H9 (cell line): Measurements from ENCODE around the gene NPAS2. TPM values are rescaled to one million over a fixed set of nuclear protein-coding genes. Genes with fewer than 3 reads are reported as not detected.

Experiments
- DNase-seq: peaks from one replicate; pipeline ENCODE4 v3.0.0-alpha.2; 2017
- H2AFZ ChIP-seq: one replicate; pipeline ENCODE4 v1.6.1; 2013; ENCODE audit warnings: mild to moderate bottlenecking, low read length, control low read depth, moderate library complexity
- H2AK5ac ChIP-seq: 2 replicates; pipeline ENCODE4 v1.6.1; 2013; ENCODE audit warnings: low read length, control low read depth, mixed read lengths; ENCODE audit not compliant: insufficient read length
- H2BK120ac ChIP-seq: one replicate; pipeline ENCODE4 v1.6.1; 2013; ENCODE audit warnings: low read depth, mild to moderate bottlenecking, low read length, control low read depth, inconsistent platforms; ENCODE audit not compliant: poor library complexity, severe bottlenecking
- H2BK12ac ChIP-seq: 2 replicates; pipeline ENCODE4 v1.6.1; 2013; ENCODE audit warnings: low read length, control low read depth, mixed read lengths, low read depth; ENCODE audit not compliant: insufficient read length
- H2BK15ac ChIP-seq: 2 replicates; pipeline ENCODE4 v1.6.1; 2013; ENCODE audit warnings: low read depth, low read length, control low read depth
- H2BK20ac ChIP-seq: one replicate; pipeline ENCODE4 v1.6.1; 2013; ENCODE audit warnings: low read depth, mild to moderate bottlenecking, low read length, control low read depth, inconsistent platforms; ENCODE audit not compliant: poor library complexity, severe bottlenecking
- H2BK5ac ChIP-seq: 2 replicates; pipeline ENCODE4 v1.6.1; 2013; ENCODE audit warnings: low read length, control low read depth, mixed read lengths; ENCODE audit not compliant: insufficient read length
- H3K14ac ChIP-seq: 2 replicates; pipeline ENCODE4 v1.6.1; 2013; ENCODE audit warnings: low read length, control low read depth; ENCODE audit not compliant: insufficient read depth
- H3K18ac ChIP-seq: 2 replicates; pipeline ENCODE4 v1.6.1; 2013; ENCODE audit warnings: low read depth, mild to moderate bottlenecking, mixed read lengths, low read length, control low read depth; ENCODE audit not compliant: insufficient read length
- H3K23ac ChIP-seq: 2 replicates; pipeline ENCODE4 v1.6.1; 2013; ENCODE audit warnings: low read length, control low read depth, mixed read lengths, low read depth; ENCODE audit not compliant: insufficient read length
- H3K23me2 ChIP-seq: 2 replicates; pipeline ENCODE4 v1.6.1; 2013; ENCODE audit warnings: low read depth, mild to moderate bottlenecking, mixed read lengths, low read length, control low read depth; ENCODE audit not compliant: insufficient read length, poor library complexity, severe bottlenecking
- H3K27ac ChIP-seq: 2 replicates; pipeline ENCODE4 v1.5.1; 2013; ENCODE audit warnings: low read length, control low read depth, mixed read lengths, low read depth; ENCODE audit not compliant: insufficient read length
- H3K27me3 ChIP-seq: 2 replicates; pipeline ENCODE4 v1.6.1; 2013; ENCODE audit warnings: low read length, control low read depth, inconsistent platforms; ENCODE audit not compliant: insufficient read depth
- H3K4ac ChIP-seq: 2 replicates; pipeline ENCODE4 v1.6.1; 2013; ENCODE audit warnings: low read depth, mild to moderate bottlenecking, control low read depth, inconsistent platforms, low read length, moderate library complexity
- H3K4me1 ChIP-seq: 2 replicates; pipeline ENCODE4 v1.6.1; 2013; ENCODE audit warnings: low read length, control low read depth, inconsistent platforms; ENCODE audit not compliant: insufficient read depth
- H3K4me2 ChIP-seq: 2 replicates; pipeline ENCODE4 v1.6.1; 2013; ENCODE audit warnings: low read length, control low read depth, mixed read lengths; ENCODE audit not compliant: insufficient read length, insufficient read depth
- H3K56ac ChIP-seq: 2 replicates; pipeline ENCODE4 v1.6.1; 2013; ENCODE audit warnings: low read depth, mild to moderate bottlenecking, mixed read lengths, low read length, control low read depth; ENCODE audit not compliant: insufficient read length
- H3K79me1 ChIP-seq: 2 replicates; pipeline ENCODE4 v1.6.1; 2013; ENCODE audit warnings: low read depth, mild to moderate bottlenecking, moderate library complexity, low read length, control low read depth, inconsistent platforms; ENCODE audit not compliant: insufficient read depth, poor library complexity, severe bottlenecking
- H3K79me2 ChIP-seq: 2 replicates; pipeline ENCODE4 v1.6.1; 2013; ENCODE audit warnings: low read length, control low read depth, inconsistent platforms; ENCODE audit not compliant: insufficient read depth
- H3K9ac ChIP-seq: 2 replicates; pipeline ENCODE4 v1.6.1; 2013; ENCODE audit warnings: low read length, control low read depth, mixed read lengths; ENCODE audit not compliant: insufficient read length; ENCODE audit errors: extremely low read depth
- H3K9me3 ChIP-seq: one replicate; pipeline ENCODE4 v1.6.1; 2013; ENCODE audit warnings: low read depth, low read length, inconsistent platforms; ENCODE audit not compliant: control insufficient read depth
- H3T11ph ChIP-seq: one replicate; pipeline ENCODE4 v1.6.1; 2013; ENCODE audit warnings: mild to moderate bottlenecking, low read length, control low read depth, inconsistent platforms
- H4K20me1 ChIP-seq: one replicate; pipeline ENCODE4 v1.6.1; 2013; ENCODE audit not compliant: control insufficient read depth, insufficient read length, insufficient read depth
- H4K5ac ChIP-seq: 2 replicates; pipeline ENCODE4 v1.6.1; 2013; ENCODE audit warnings: low read depth, mild to moderate bottlenecking, mixed read lengths, low read length, control low read depth; ENCODE audit not compliant: insufficient read length
- H4K8ac ChIP-seq: replicated peaks from 2 replicates; pipeline ENCODE4 v1.6.1; 2013; ENCODE audit warnings: low read length, control low read depth, mixed read lengths, low read depth; ENCODE audit not compliant: insufficient read length
- H4K91ac ChIP-seq: 2 replicates; pipeline ENCODE4 v1.6.1; 2013; ENCODE audit warnings: low read depth, mild to moderate bottlenecking, moderate library complexity, mixed read lengths, low read length, control low read depth; ENCODE audit not compliant: insufficient read length
- H3K27ac Mint-ChIP-seq, 3 experiments: 2 replicates in 2 of 3; 3 replicates in 1 of 3; pipeline ENCODE4 v1.8.0; 2020 to 2021; ENCODE audit warnings: mixed read lengths in 3 of 3, mild to moderate bottlenecking in 1 of 3, moderate library complexity in 1 of 3
- H3K27me3 Mint-ChIP-seq: 2 replicates; pipeline ENCODE4 v1.8.0; 2021; ENCODE audit warnings: low read depth, mild to moderate bottlenecking, moderate library complexity, mixed read lengths
- H3K36me3 Mint-ChIP-seq, 3 experiments: 2 replicates in 2 of 3; 3 replicates in 1 of 3; pipeline ENCODE4 v1.8.0; 2020 to 2021; ENCODE audit warnings: low read depth in 3 of 3, mixed read lengths in 3 of 3; ENCODE audit not compliant: insufficient read depth in 1 of 3
- H3K4me1 Mint-ChIP-seq, 2 experiments: 2 replicates each; pipeline ENCODE4 v1.8.0; 2020; ENCODE audit warnings: mixed read lengths in 2 of 2
- H3K4me3 Mint-ChIP-seq, 2 experiments: 2 replicates in 1 of 2; 3 replicates in 1 of 2; pipeline ENCODE4 v1.8.0; 2020 to 2021; ENCODE audit warnings: mild to moderate bottlenecking in 2 of 2, mixed read lengths in 2 of 2, moderate library complexity in 1 of 2
- H3K9me3 Mint-ChIP-seq, 2 experiments: 2 replicates in 1 of 2; 3 replicates in 1 of 2; pipeline ENCODE4 v1.8.0; 2020; ENCODE audit warnings: mild to moderate bottlenecking in 2 of 2, mixed read lengths in 2 of 2, moderate library complexity in 1 of 2
- WGBS: extraction: QIAGEN DNeasy Blood & Tissue Kit; methylation state at CpG from one replicate; pipeline ENCODE4 v1.1.7; 2013; ENCODE audit warnings: missing lambda C conversion rate, low lambda C conversion rate, mixed read lengths; ENCODE audit not compliant: insufficient read length; ENCODE audit errors: extremely low coverage; 5-methylcytosine and 5-hydroxymethylcytosine counted together
- total RNA-seq: library from RNA; stranded (reverse); gene quantifications from 2 replicates; pipeline ENCODE4 v1.2.1, GENCODE V29; 2021
- TF ChIP-seq, protein P1 (sequence below): fragments of 200-600 bp; sonication (generic); conservative IDR thresholded peaks from 3 replicates; pipeline ENCODE4 v1.8.0; 2021; ENCODE audit warnings: antibody characterized with exemption, mild to moderate bottlenecking

The NPAS2 gene
- total RNA-seq, 1 experiment from 2014 or later, result 1.3 TPM

DNA sequence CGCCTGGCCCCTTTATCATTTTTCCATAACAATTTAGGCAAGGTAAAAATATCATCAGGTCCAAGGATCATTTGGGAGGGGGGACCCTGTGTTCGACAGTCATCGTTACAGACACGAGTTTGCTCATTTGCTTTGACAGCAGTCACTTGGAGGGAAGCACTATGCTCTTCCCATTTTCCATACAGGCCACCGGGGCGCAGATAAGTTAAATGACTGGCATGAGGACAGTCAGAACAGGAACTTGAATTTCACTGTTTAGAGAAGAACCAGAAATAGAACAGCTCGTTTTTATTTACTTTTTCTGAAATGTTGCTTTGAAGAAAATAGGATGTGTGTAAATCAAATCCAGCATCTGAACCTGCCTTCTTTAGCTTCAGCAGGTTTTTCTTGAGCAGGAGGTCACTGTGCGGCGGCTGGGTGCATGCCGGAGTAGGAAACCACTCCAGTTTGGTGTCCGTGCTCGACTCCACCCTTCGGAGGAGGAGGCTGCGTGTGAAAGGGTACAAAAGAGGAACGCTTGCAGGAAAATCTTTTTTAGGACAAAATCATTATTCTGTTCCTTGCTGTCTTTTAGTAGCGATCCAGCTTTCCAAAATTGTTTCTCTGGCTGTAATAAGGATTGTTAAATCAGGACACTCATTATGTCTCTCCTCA, 15.2 kb downstream of the NPAS2 start:
- Histone ChIP-seq H3K27ac (no peak overlapping the region), H3K79me2 (no peaks in the 10 kb centered on the region), H2BK5ac (no peak overlapping the region), H3K79me1 (no peaks in the 10 kb centered on the region), H4K91ac (no peak overlapping the region), H4K8ac (no peak overlapping the region), H3K14ac (no peak overlapping the region), H3K4ac (no peak overlapping the region), H3K18ac (no peak overlapping the region), H2BK120ac (no peak overlapping the region), H3T11ph (no peak overlapping the region), H2BK20ac (no peak overlapping the region), H3K23me2 (no peaks in the 10 kb centered on the region), H3K4me1 (no peaks in the 10 kb centered on the region), H3K9me3 (no peaks in the 10 kb centered on the region), H4K20me1 (no peaks in the 10 kb centered on the region), H3K23ac (no peak overlapping the region), H4K5ac (no peak overlapping the region), H3K27me3 (no peaks in the 10 kb centered on the region), H2BK12ac (no peak overlapping the region), H2AFZ (no peak overlapping the region), H3K4me2 (no peak overlapping the region), H3K9ac (no peak overlapping the region), H3K56ac (no peak overlapping the region), H2BK15ac (no peak overlapping the region), H2AK5ac (no peak overlapping the region)
- no peaks in the 10 kb centered on the region for H3K9me3 Mint-ChIP-seq
- TF ChIP-seq, protein P1, sequence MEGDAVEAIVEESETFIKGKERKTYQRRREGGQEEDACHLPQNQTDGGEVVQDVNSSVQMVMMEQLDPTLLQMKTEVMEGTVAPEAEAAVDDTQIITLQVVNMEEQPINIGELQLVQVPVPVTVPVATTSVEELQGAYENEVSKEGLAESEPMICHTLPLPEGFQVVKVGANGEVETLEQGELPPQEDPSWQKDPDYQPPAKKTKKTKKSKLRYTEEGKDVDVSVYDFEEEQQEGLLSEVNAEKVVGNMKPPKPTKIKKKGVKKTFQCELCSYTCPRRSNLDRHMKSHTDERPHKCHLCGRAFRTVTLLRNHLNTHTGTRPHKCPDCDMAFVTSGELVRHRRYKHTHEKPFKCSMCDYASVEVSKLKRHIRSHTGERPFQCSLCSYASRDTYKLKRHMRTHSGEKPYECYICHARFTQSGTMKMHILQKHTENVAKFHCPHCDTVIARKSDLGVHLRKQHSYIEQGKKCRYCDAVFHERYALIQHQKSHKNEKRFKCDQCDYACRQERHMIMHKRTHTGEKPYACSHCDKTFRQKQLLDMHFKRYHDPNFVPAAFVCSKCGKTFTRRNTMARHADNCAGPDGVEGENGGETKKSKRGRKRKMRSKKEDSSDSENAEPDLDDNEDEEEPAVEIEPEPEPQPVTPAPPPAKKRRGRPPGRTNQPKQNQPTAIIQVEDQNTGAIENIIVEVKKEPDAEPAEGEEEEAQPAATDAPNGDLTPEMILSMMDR, result no peak
- H3K27ac Mint-ChIP-seq, result no peak overlapping the region; a peak in 1 of 7 replicates
- WGBS, result no CpG with 5 or more reads among the region's 16 CpGs
- H3K36me3 Mint-ChIP-seq, result no peaks in the 10 kb centered on the region
- H3K4me1 Mint-ChIP-seq, result no peaks in the 10 kb centered on the region
- peaks cover 4% of the 10 kb centered on the region; the same call in 1 of the 2 replicates for H3K27me3 Mint-ChIP-seq
- H3K4me3 Mint-ChIP-seq, result no peak overlapping the region
- DNase-seq, result no peak
